HG03469 (cell line): ENCODE measurements around the gene GRIN2A.

Experiments used
- ATAC-seq: cut with Tn5 transposase; IDR thresholded peaks from one replicate; pipeline ENCODE4 v1.9.1; 2021; ENCODE audit warnings: mild to moderate bottlenecking, moderate library complexity, moderate number of reproducible peaks; ENCODE audit not compliant: unreplicated experiment

GRIN2A gene

DNA sequence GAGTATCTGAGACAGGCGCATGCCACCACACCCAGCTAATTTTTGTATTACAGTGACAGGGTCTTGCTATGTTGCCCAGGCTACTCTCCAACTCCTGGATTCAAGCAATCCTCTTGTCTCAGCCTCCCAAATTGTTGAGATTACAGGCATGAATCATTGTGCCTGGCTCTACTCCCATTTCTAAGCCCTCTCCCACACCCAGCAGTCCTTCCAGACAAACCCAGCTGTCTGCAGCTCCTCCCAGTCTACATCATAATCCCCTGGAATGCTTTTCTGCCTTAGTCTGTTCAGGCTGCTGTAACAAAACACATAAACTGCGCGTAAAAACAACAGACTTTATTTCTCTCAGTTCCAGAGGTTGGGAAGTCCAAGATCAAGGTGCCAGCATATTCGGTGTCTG lies 144.5 kb downstream of the GRIN2A start:
- ATAC-seq: no peak

DNA sequence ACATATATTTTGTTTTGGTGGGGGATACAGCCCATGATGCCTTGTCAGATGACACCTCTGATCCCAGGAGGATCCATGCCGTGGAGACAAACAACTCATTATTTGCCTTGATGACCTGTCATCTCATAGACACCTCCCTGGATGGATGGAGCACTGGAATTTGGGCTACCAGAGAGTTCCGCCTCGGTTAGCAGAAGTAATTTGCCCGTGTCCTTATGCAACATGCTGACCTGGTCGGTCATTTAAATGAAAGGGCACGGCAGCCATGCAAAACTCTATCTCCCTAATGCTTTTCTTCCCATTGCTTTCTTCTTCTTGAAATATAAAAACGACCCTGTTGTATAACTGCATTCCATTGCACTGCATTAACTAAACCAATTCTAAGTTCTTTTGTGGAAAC lies 145.3 kb downstream of the GRIN2A start:
- ATAC-seq: no peak

DNA sequence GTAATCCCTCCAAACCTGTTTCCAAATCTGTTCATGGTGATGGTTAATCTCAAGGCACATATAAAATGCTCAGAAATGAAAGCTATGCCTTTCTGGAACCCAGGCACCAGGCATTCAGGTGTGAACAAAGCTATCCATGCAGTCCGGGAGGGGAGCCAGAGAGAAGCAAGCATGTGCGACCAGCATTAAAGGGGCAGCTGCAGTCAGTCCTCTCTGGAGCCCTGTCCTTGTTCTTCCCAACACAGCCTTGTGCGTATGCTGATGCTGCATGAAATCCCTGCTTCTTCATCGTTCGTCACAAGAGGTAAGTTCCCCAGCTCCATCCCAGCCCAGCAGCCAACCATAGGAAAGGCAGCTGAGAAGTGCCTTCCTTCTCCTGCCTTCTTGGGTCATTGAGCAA lies 148.7 kb downstream of the GRIN2A start:
- no peak for ATAC-seq

DNA sequence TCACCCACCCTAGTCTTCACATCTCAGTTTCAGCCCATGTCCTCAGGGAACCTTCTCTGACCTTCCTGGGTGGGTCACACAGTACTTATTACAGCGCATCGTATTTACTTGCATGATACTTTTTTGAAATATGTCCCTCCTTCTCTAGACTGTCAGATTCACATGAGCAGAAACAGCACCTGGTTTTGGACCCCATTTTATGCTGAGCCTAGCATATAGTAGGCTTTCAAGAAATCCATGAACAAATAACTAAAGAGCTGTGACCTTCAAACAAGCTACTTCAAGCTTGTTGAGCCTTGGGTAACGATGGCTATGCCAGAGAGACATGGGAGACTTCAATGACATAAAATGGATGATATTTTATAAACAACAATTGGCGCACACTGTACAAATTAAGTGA lies 150.3 kb downstream of the GRIN2A start:
- no peak for ATAC-seq

DNA sequence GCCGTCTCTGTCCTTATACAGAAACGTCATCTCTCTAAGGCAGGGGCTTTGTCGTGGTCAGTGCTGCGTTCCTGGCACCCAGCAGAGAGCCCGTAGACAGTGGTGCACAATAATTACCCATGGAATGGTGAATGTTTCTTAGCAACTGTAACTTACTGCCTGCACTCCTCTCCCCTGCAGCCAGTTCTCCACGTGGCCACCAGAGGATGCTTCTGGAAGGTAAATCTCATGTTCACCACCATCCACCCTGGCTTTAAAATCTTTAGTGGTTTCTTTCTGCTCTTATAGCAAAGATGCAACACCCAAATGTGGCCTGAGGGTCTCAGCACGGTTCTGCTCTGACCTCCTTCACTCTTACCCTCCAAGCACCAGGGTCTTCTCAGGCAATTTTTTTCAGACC lies 150.8 kb downstream of the GRIN2A start:
- ATAC-seq: no peak

DNA sequence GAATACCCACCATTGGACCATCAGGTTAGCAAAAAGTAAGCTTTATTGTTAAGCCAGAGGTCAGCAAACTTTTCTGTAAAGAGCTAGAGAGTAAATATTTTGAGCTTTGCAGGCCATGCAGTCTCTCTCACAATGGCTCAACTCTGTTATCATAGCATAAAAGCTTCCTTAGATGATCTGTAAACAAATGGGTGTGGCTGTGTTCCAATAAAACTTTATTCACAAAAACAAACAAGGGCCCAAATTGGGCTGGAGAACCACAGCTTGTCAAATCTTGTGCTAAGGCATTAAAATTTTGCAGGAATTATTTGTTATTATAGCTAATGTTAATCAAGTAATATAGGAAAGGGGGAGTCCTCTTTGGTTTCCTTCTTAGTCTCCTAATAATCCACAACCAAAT lies 153.6 kb downstream of the GRIN2A start:
- no peak for ATAC-seq

DNA sequence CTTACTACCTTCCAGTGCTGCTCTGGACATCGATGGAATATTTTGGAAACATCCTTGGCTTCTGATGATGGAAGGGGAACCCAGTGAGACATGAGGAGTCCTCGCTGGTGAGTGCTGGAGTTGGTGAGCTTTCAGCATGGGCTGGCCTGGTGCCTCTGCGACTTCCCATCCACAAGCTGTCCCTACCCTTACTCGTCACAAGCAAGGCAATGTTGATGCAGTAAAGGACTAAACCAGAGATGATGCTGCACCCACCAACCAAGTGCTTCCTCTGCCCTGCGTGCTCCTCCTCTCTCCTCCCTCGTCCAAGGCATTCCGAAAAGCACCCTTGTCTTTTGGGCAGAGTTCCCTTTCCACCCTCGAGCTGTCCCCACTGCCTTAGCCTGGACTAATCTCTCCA lies 154.7 kb downstream of the GRIN2A start:
- ATAC-seq: no peak

- no peak for ATAC-seq
Measured at GRCh38 chr16:10026593-10026992, 155.6 kb downstream of the GRIN2A start.

DNA sequence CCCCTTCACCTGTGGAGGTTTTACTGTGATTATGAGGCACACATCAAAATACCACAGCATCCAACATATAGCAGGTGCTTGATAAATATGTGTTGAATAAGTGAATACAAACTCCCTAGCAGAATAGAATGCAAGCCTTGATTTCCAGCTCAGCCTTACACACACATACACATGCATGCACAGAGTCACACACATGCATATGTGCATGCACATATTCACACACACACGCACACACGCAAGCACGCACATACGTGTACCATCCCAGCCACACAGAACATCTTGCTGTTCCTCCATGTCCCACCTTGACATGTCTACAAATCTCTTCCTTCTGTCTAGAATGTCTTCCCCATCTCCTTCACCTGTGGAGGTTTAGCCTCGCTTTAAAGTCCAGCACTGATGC lies 160.1 kb downstream of the GRIN2A start:
- ATAC-seq: no peak

DNA sequence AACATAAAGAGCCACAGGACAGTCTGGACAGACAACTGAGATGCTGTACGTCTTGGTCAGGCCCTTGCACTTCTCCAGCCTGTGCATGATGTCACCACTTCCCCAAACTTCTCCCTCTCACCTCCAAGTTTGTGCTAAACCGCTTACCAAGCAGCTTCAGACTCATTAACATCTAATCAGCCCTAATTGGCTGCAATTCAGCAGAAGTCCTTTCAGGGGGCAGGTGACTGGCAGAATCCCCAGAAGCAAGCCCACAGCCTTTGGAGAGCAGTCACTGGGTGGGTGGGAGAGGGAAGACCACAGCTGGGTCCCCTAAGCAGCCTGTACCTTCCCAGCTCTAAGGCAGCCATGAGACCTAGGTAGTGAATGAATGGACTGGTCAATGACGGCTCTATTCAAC lies 161.4 kb downstream of the GRIN2A start:
- ATAC-seq: no peak

- no peak for ATAC-seq
Measured at GRCh38 chr16:10016752-10017151, 165.5 kb downstream of the GRIN2A start.

DNA sequence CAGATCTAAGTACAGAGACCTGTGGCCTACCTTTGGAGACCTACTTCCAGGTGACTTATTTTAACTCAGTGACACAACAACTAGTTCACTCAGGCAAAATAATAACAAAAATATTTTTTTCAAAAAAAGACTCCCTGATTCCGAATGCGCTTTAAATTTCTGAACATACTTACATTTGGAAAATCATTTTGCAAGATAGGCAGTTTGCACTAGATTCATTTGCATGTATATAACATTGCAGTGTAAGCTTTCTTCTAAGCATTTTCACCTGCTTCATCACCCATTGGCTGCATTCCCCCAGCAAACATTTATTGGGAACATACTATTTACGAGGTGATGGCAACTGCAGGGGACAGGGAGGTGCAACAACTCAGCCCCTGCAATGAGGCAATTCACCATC lies 166.8 kb downstream of the GRIN2A start:
- ATAC-seq: no peak

GRCh38 chr16:10013774-10014173 lies 168.5 kb downstream of the GRIN2A start:
- ATAC-seq: no peak

DNA sequence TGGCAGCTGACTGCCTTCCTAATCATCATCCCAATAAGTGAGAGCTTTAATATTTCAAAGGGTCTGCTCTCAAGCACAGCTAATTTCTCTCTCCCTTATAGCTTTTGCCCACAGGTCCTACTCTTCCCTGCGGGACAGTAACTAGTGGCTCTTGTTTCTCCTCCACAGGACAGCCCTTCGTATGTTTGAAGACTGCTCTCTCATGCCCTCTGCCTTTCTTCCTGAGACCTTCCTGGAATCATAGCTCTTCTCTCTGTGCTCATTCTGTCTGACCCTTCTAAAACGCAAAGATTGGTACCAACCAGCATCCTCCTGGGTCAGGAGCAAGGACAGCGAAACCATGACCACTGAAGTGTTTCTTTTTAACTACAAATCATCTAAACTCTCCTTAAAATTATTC lies 168.9 kb downstream of the GRIN2A start:
- no peak for ATAC-seq

- ATAC-seq: no peak
Measured at GRCh38 chr16:10009684-10010083, 172.5 kb downstream of the GRIN2A start.

GRCh38 chr16:10003486-10003885 lies 178.7 kb downstream of the GRIN2A start:
- no peak for ATAC-seq

- no peak for ATAC-seq
Measured at GRCh38 chr16:10001258-10001775, 180.9 kb downstream of the GRIN2A start.

DNA sequence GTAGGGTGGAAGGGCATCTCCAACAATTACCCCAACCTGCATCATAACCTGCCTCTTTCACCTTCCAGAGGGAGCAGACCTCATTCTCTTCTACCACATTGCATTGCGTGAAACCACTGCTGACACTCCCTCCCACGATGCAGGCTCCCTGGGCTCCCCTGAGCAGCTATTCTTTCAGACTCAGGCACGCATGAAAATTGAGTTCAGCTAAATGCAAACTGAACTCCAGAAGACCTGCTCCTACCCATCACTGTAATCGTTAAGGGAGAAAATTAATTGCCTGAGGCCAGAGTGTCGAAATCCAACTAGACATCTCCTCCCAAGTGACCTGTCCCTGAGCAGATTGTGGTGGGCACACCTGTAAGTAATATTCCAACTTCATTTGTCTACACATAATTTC lies 186.0 kb downstream of the GRIN2A start:
- ATAC-seq: no peak

GRCh38 chr16:9992441-9992840 lies 189.8 kb downstream of the GRIN2A start:
- ATAC-seq: no peak

DNA sequence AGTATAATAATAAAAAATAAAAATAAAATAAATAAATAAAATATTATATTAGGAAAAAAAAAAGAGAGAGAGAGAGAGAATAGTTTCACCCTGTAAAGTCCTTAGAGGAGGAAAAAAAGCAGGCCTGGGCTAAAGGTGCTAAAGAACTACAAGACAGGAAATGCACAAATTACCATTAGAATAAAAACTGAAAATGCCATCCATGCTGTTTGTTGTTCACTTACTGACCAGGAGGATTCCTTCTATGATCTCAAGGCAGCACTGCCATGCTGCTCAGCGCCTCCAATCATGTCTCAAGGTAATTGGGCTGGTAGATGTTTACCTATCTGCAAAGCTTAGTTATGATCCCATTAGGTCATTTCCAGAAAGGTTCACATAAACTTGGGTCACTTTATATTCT lies 201.2 kb downstream of the GRIN2A start:
- ATAC-seq: no peak

DNA sequence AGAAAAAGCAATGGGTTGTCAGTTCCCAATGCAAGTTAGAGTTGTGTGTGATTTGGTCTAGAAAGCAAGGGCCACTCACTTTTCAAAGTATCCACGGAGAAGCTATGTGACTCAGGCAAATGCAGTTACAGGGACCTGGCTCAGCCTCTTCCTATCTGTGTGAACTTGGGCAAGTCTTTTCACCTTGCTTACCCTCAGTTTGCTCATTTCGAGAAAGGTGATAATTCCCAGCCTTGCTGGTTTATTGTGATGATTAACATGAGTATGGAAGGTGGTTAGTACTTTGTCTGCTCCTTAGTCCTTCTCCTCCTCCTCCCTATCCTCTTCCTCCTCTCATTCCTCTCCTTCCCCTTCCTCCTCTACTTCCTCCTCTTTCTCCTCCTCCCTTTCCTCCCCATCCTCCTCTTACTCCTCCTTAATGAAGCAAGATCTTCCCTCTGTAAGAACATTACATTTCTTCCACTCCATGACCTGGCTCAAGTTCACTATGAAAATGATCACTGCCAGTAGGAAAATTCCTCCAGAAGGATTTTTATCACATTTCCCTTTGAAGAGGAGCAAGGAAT lies 204.0 kb downstream of the GRIN2A start:
- ATAC-seq: no peak

GRCh38 chr16:9977333-9977897 lies 204.8 kb downstream of the GRIN2A start:
- no peak for ATAC-seq

DNA sequence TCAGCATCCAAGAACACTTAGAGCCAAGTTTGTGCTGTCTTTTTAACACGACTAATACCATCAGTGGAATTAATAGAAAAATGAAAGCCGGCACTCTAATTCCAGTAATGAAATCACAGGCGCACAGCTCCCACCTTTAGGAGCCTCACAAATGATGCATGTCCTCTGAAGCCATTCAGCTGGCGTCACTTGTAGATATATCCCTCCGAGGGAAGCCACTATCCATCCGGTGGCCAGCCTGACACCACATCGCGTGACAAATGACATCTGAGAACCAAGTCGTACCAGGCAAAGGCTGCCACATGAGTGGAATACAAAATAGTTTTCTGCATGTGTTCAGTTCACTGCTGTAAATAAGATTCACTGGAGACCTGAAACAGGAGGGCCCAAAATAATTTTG lies 205.6 kb downstream of the GRIN2A start:
- ATAC-seq: no peak
